ENCODE results near the gene PRR33.

Gene PRR33

GRCh38 chr11:1845561-1846452, 45.9 kb downstream of the PRR33 start:
- DNase-seq, result no peak

GRCh38 chr11:1845095-1845429, 46.6 kb downstream of the PRR33 start:
- no peak for DNase-seq

- no peak for DNase-seq
Observed at GRCh38 chr11:1844221-1845094, 47.2 kb downstream of the PRR33 start.

GRCh38 chr11:1843796-1844195, 47.9 kb downstream of the PRR33 start:
- DNase-seq, result no peak

GRCh38 chr11:1843098-1843473, 48.6 kb downstream of the PRR33 start:
- DNase-seq, result no peak

GRCh38 chr11:1842149-1843097, 49.3 kb downstream of the PRR33 start:
- no peak for DNase-seq

GRCh38 chr11:1841511-1842148, 50.1 kb downstream of the PRR33 start:
- no peak for DNase-seq

GRCh38 chr11:1840780-1841480, 50.8 kb downstream of the PRR33 start:
- peak; percentile 34 for DNase-seq

- peak; percentile 38 for DNase-seq
Observed at GRCh38 chr11:1839924-1840779, 51.5 kb downstream of the PRR33 start.

- peak; percentile 36 for DNase-seq
Observed at GRCh38 chr11:1839204-1839923, 52.3 kb downstream of the PRR33 start.

GRCh38 chr11:1838426-1839144, 53.1 kb downstream of the PRR33 start, which contains the start of gene TNNI2:
TSS of gene TNNI2 (plus strand) at chr11:1838981. CDS start at chr11:1839697, 716 bp downstream.
- DNase-seq, result peak; percentile 52

All from left hindlimb (tissue), 1 donor.